Activated CD4-positive, alpha-beta memory T cell treated with anti-CD3 and anti-CD28 coated beads for 36 hours (primary cell): ENCODE results near the gene CLCN3. TPM values are rescaled to one million over a fixed set of nuclear protein-coding genes. Genes with fewer than 3 reads are reported as not detected.

Source experiments
- CTCF ChIA-PET: fragments of 350-600 bp; sonication (Branson Sonifier 250); formaldehyde crosslinking; loops from one replicate; lab custom pipeline; 2021; ENCODE audit warnings: antibody characterized with exemption, inconsistent platforms; lab: Charles Lee
- POLR2A ChIA-PET: fragments of 350-600 bp; sonication (Branson Sonifier 250); formaldehyde crosslinking; loops from one replicate; lab custom pipeline; 2021; ENCODE audit warnings: antibody characterized with exemption; lab: Charles Lee
- DNase-seq: peaks from one replicate; pipeline ENCODE4 v3.0.0-alpha.2; 2020
- H3K27ac Mint-ChIP-seq: one replicate; pipeline ENCODE4 v1.8.0; 2021; ENCODE audit warnings: mixed read lengths
- H3K27me3 Mint-ChIP-seq: one replicate; pipeline ENCODE4 v1.8.0; 2021; ENCODE audit warnings: mixed read lengths
- H3K36me3 Mint-ChIP-seq: one replicate; pipeline ENCODE4 v1.8.0; 2021; ENCODE audit warnings: mixed read lengths
- H3K4me1 Mint-ChIP-seq: one replicate; pipeline ENCODE4 v1.8.0; 2021; ENCODE audit warnings: low read depth, mixed read lengths
- H3K4me3 Mint-ChIP-seq: one replicate; pipeline ENCODE4 v1.8.0; 2021; ENCODE audit warnings: mild to moderate bottlenecking, mixed read lengths
- H3K9me3 Mint-ChIP-seq: one replicate; pipeline ENCODE4 v1.8.0; 2021; ENCODE audit warnings: mixed read lengths
- intact Hi-C: fragments of 100-400 bp; cut with micrococcal nuclease; formaldehyde crosslinking; loops from one replicate; pipeline ENCODE4 v1.15.1; 2023
- total RNA-seq, 2 experiments: library from RNA; stranded (reverse); gene quantifications; one replicate each; pipeline ENCODE4 v1.2.3, GENCODE V29; 2021

The CLCN3 gene
- total RNA-seq, 2 experiments from 2014 or later = 17.3 to 18.6 TPM

GRCh38 chr4:169659716-169660670, 39.6 kb downstream of the CLCN3 start:
- no peaks in the 10 kb centered on the region for H3K9me3 Mint-ChIP-seq
- ChIA-PET POLR2A (interaction anchor here (0.7 to 2.3 kb wide), 6 partner anchors 26 to 47 kb away, joined by 3 to 14 read pairs (median 4); partner anchors contain the start of genes CLCN3 and NEK1), CTCF (interaction anchor here (1.6 to 2.7 kb wide), 4 partner anchors 33 to 47 kb away, joined by 3 to 18 read pairs (median 12); partner anchors contain the start of genes CLCN3 and NEK1)
- H3K4me3 Mint-ChIP-seq = peak overlapping the region; percentile 68
- peak overlapping the region; percentile 91 for H3K27ac Mint-ChIP-seq
- H3K27me3 Mint-ChIP-seq = no peaks in the 10 kb centered on the region
- H3K36me3 Mint-ChIP-seq = peaks cover 4% of the 10 kb centered on the region
- peaks cover 22% of the 10 kb centered on the region for H3K4me1 Mint-ChIP-seq
- intact Hi-C loops = loop anchor here (1.0 to 10.0 kb wide), 6 partner anchors 33 to 367 kb away; partner anchors contain the start of genes CLCN3 and NEK1
- DNase-seq = peak; percentile 80

DNA sequence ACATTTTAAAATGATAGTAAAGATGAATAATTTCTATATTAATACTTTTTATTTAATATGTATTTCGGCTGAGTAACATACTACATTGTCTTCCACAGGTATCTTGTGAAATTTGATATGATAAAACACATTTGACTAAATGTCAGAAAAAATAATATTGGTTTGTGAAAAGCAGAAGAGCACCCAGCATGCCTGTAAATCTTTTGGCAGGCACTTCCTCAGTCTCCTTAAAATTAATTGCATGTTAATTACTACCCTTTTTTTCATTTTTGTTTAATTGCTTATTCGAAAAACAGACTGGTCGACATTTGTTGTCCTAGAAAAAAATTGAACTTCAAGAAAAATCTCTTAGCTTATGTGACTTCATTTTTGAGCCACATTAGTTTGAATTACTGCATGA, 40.6 kb downstream of the CLCN3 start:
- H3K36me3 Mint-ChIP-seq = peaks cover 8% of the 10 kb centered on the region
- CTCF ChIA-PET = interaction anchor here (2.1 to 2.7 kb wide), 3 partner anchors 34 to 48 kb away, joined by 6 to 18 read pairs (median 18); partner anchors contain the start of genes CLCN3 and NEK1
- DNase-seq = no peak
- H3K27me3 Mint-ChIP-seq = no peaks in the 10 kb centered on the region
- H3K4me1 Mint-ChIP-seq = peaks cover 28% of the 10 kb centered on the region
- no peaks in the 10 kb centered on the region for H3K9me3 Mint-ChIP-seq
- H3K4me3 Mint-ChIP-seq = no peak overlapping the region
- POLR2A ChIA-PET = interaction anchor here (2.3 kb wide), 1 partner anchor 48 kb away, joined by 14 read pairs; the partner anchor contains the start of gene NEK1
- no peak overlapping the region for H3K27ac Mint-ChIP-seq
- intact Hi-C loops = loop anchor here (1.0 to 10.0 kb wide), 6 partner anchors 34 to 366 kb away; partner anchors contain the start of genes CLCN3 and NEK1

DNA sequence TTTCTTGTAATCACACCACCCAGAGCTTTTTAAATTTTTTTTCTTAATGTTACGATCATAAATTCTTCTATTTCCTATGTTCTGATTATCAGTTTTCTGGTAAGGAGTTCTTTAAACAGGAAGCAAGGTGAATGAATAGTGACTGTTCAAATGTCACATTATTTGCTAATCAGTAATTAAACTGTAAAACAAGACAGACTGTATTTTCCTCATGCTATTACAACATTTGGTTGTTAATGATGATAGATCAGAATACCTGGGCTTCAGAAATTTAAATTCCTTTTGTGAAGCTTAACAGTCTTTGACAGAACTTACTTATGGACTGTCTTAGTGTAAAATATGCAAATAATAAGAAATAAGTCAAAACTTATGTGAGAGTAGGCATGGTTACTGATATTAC, 41.4 kb downstream of the CLCN3 start:
- Mint-ChIP-seq H3K9me3 (peaks cover 7% of the 10 kb centered on the region), H3K4me1 (peaks cover 28% of the 10 kb centered on the region), H3K27ac (no peak overlapping the region), H3K36me3 (peaks cover 16% of the 10 kb centered on the region), H3K27me3 (no peaks in the 10 kb centered on the region), H3K4me3 (no peak overlapping the region)
- POLR2A ChIA-PET = interaction anchor here (1.0 kb wide), 1 partner anchor 49 kb away, joined by 4 read pairs; the partner anchor contains the start of gene NEK1
- CTCF ChIA-PET = interaction anchor here (1.5 kb wide), 1 partner anchor 42 kb away, joined by 4 read pairs; the partner anchor contains the start of gene CLCN3
- intact Hi-C loops = loop anchor here (10.0 kb wide), 1 partner anchor 53 kb away; no protein-coding TSS in a partner anchor
- DNase-seq = no peak

GRCh38 chr4:169662206-169662605, 41.8 kb downstream of the CLCN3 start:
- intact Hi-C loops = loop anchor here (10.0 kb wide), 1 partner anchor 53 kb away; no protein-coding TSS in a partner anchor
- DNase-seq = no peak
- H3K27me3 Mint-ChIP-seq = no peaks in the 10 kb centered on the region
- H3K9me3 Mint-ChIP-seq = peaks cover 9% of the 10 kb centered on the region
- H3K27ac Mint-ChIP-seq = no peak overlapping the region
- CTCF ChIA-PET = interaction anchor here (1.5 kb wide), 1 partner anchor 42 kb away, joined by 4 read pairs; the partner anchor contains the start of gene CLCN3
- peaks cover 16% of the 10 kb centered on the region for H3K36me3 Mint-ChIP-seq
- POLR2A ChIA-PET = interaction anchor here (1.0 kb wide), 1 partner anchor 49 kb away, joined by 4 read pairs; the partner anchor contains the start of gene NEK1
- H3K4me1 Mint-ChIP-seq = peaks cover 28% of the 10 kb centered on the region
- no peak overlapping the region for H3K4me3 Mint-ChIP-seq

DNA sequence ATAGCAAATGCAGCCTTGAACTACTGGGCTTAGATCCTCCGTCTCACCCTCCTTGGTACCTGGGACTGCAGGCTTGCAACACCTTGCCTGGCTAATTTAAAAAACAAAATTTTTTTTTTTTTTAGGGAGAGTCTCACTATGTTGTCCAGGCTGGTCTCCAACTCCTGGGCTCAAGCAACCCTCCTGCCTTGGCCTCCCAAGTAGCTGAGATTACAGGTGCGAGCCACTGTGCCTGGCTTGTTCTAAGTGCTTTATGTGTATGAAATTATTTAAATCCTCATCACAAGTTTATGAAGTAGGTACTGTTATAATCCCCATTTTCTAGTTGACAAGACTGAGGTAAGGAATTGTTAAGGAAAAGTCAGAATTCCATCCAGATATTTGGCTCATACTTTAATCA, 43.0 kb downstream of the CLCN3 start:
- H3K27me3 Mint-ChIP-seq = no peaks in the 10 kb centered on the region
- peaks cover 17% of the 10 kb centered on the region for H3K36me3 Mint-ChIP-seq
- ChIA-PET CTCF (no interaction called here), POLR2A (no interaction called here)
- no peak overlapping the region for H3K27ac Mint-ChIP-seq
- no peak for DNase-seq
- intact Hi-C loops = loop anchor here (10.0 kb wide), 1 partner anchor 51 kb away; no protein-coding TSS in a partner anchor
- H3K4me3 Mint-ChIP-seq = no peak overlapping the region
- peaks cover 9% of the 10 kb centered on the region for H3K9me3 Mint-ChIP-seq
- H3K4me1 Mint-ChIP-seq = peaks cover 28% of the 10 kb centered on the region

- Mint-ChIP-seq H3K4me1 (peaks cover 27% of the 10 kb centered on the region), H3K4me3 (no peak overlapping the region), H3K9me3 (peaks cover 9% of the 10 kb centered on the region), H3K27ac (no peak overlapping the region), H3K27me3 (no peaks in the 10 kb centered on the region), H3K36me3 (peaks cover 17% of the 10 kb centered on the region)
- intact Hi-C loops = loop anchor here (10.0 kb wide), 1 partner anchor 51 kb away; no protein-coding TSS in a partner anchor
- ChIA-PET CTCF (no interaction called here), POLR2A (no interaction called here)
- no peak for DNase-seq
Measured at GRCh38 chr4:169663831-169664230, 43.5 kb downstream of the CLCN3 start.

- H3K27ac Mint-ChIP-seq = no peak overlapping the region
- intact Hi-C loops = loop anchor here (10.0 kb wide), 1 partner anchor 50 kb away; no protein-coding TSS in a partner anchor
- DNase-seq = no peak
- peaks cover 9% of the 10 kb centered on the region for H3K9me3 Mint-ChIP-seq
- ChIA-PET POLR2A (no interaction called here), CTCF (no interaction called here)
- peaks cover 17% of the 10 kb centered on the region for H3K36me3 Mint-ChIP-seq
- no peaks in the 10 kb centered on the region for H3K27me3 Mint-ChIP-seq
- peaks cover 25% of the 10 kb centered on the region for H3K4me1 Mint-ChIP-seq
- H3K4me3 Mint-ChIP-seq = no peak overlapping the region
Measured at GRCh38 chr4:169664615-169665014, 44.2 kb downstream of the CLCN3 start.

DNA sequence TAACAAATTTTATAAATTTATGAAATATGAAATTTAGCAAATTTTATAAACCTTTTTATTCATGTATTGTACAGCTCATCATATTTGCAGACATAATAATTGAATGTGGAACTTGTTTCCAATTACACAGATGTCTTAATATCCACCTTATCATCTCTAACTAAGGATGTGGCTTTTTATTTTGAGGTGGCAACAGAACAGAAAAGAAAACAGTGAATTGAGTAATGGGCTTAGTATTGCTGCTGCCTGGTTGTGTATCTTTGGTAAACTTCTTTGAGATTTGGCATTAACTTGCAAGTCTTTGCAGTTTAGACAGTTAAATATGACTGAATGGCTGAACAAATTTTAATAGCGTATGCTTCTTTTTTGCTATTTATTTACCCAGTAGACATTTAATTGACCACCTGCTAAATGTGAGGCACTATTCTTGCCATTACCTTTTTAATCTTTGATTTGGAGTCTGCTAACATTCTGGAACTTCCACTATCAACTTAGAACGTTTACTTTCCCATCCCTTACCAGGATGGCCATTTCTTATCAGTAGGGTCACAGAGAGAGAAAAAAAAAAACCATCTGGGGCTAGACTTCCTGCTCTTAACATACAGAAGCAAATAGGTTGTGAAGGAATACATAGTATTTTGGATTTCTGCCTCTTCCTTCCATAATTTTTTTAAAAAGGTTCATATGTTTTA, 44.8 kb downstream of the CLCN3 start:
- DNase-seq = no peak
- intact Hi-C loops = loop anchor here (10.0 kb wide), 1 partner anchor 50 kb away; no protein-coding TSS in a partner anchor
- H3K36me3 Mint-ChIP-seq = peaks cover 17% of the 10 kb centered on the region
- no peaks in the 10 kb centered on the region for H3K27me3 Mint-ChIP-seq
- CTCF ChIA-PET = no interaction called here
- POLR2A ChIA-PET = no interaction called here
- H3K9me3 Mint-ChIP-seq = peaks cover 9% of the 10 kb centered on the region
- no peak overlapping the region for H3K27ac Mint-ChIP-seq
- H3K4me3 Mint-ChIP-seq = no peak overlapping the region
- peaks cover 21% of the 10 kb centered on the region for H3K4me1 Mint-ChIP-seq

DNA sequence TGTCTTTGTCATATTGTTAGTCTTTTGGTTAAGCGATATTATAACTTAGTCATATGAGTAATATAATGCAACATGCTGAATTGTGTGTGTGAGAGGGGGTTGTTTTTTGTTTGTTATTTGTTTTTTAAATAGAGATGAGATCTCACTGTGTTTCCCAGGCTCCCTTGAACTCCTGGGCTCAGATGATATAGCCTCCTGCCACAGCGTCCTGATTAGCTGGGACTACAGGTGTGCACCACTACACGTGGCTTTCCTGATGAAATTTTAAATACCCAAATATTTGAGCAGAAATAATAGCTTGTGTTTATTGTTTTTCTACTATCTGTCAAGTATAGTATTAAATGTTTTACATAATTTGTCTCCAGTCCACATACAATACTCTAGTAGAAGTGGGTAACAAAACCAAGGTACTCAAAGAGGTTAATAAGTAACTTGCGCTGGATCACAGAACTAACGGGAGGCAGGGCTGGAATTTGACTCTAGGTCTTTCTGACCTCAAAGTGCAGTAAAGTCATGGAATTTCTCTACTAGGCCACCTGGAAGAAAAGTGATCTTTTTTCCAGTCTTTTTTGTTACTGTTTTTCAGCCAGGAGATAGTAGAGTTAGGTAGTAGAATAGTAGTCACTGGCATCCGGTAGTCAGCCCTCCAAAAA, 47.8 kb downstream of the CLCN3 start:
- POLR2A ChIA-PET = no interaction called here
- H3K27me3 Mint-ChIP-seq = no peaks in the 10 kb centered on the region
- H3K27ac Mint-ChIP-seq = no peak overlapping the region
- no peak for DNase-seq
- CTCF ChIA-PET = interaction anchor here (0.6 kb wide), 2 partner anchors 19 to 383 kb away, joined by 3 read pairs; no protein-coding TSS in a partner anchor
- intact Hi-C loops = loop anchor here (10.0 kb wide), 1 partner anchor 47 kb away; no protein-coding TSS in a partner anchor
- peaks cover 9% of the 10 kb centered on the region for H3K9me3 Mint-ChIP-seq
- H3K4me1 Mint-ChIP-seq = peaks cover 15% of the 10 kb centered on the region
- no peak overlapping the region for H3K4me3 Mint-ChIP-seq
- peaks cover 24% of the 10 kb centered on the region for H3K36me3 Mint-ChIP-seq

GRCh38 chr4:169675825-169676224, 55.4 kb downstream of the CLCN3 start:
- Mint-ChIP-seq H3K4me1 (peaks cover 4% of the 10 kb centered on the region), H3K9me3 (no peaks in the 10 kb centered on the region), H3K27me3 (no peaks in the 10 kb centered on the region), H3K27ac (no peak overlapping the region), H3K4me3 (no peak overlapping the region), H3K36me3 (peaks cover 10% of the 10 kb centered on the region)
- ChIA-PET POLR2A (no interaction called here), CTCF (interaction anchor here (0.8 kb wide), 1 partner anchor 62 kb away, joined by 3 read pairs; no protein-coding TSS in a partner anchor)
- DNase-seq = no peak
- intact Hi-C loops = no loop called here
